GM18508 (cell line): Measurements from ENCODE around the gene GRIK4.

Experiments used
- ATAC-seq: cut with Tn5 transposase; IDR thresholded peaks from one replicate; pipeline ENCODE4 v1.9.1; 2021; ENCODE audit warnings: moderate number of reproducible peaks; ENCODE audit not compliant: insufficient read depth, unreplicated experiment

Gene GRIK4

DNA sequence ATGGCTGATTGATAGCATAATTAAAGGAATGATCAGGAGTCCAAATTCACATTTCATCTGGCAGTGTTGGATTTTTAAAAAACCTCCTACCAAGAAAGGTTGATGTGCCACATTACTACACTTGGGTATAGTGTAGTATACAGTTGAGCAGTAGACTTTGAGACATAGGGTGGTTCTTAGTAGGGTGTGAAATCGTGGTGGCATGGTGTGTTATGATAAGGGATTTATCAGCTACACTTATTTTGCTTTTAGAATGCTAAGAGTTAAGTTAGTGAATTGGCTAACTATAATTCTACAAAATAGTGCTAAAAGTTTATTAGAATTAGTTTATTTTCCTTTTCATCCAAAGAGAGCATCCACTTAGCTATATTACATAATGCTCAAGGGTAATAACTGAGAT lies 525.5 kb downstream of the GRIK4 start:
- no peak for ATAC-seq
